Cardiac fibroblast (primary cell): ENCODE data around the gene EHF.

Experiments used
- DNase-seq, 2 donors: peaks; one replicate each; pipeline versions ENCODE4 v3.0.0 to v3.0.0-alpha.2; 2010; ENCODE audit warnings: low read depth in 2 of 2
- H3K4me3 ChIP-seq, 2 donors: replicated peaks in 1 of 2; 1 replicate in 1 of 2; 2 replicates in 1 of 2; pipeline ENCODE4 v1.5.1; 2011; ENCODE audit warnings: low read depth in 2 of 2, low read length in 2 of 2, mild to moderate bottlenecking in 2 of 2, moderate library complexity in 1 of 2
- TF ChIP-seq, protein P1 (sequence below): IDR thresholded peaks from one replicate; pipeline ENCODE4 v1.5.1; 2011; ENCODE audit warnings: low read depth, mild to moderate bottlenecking, low read length, inconsistent platforms

The EHF gene

DNA sequence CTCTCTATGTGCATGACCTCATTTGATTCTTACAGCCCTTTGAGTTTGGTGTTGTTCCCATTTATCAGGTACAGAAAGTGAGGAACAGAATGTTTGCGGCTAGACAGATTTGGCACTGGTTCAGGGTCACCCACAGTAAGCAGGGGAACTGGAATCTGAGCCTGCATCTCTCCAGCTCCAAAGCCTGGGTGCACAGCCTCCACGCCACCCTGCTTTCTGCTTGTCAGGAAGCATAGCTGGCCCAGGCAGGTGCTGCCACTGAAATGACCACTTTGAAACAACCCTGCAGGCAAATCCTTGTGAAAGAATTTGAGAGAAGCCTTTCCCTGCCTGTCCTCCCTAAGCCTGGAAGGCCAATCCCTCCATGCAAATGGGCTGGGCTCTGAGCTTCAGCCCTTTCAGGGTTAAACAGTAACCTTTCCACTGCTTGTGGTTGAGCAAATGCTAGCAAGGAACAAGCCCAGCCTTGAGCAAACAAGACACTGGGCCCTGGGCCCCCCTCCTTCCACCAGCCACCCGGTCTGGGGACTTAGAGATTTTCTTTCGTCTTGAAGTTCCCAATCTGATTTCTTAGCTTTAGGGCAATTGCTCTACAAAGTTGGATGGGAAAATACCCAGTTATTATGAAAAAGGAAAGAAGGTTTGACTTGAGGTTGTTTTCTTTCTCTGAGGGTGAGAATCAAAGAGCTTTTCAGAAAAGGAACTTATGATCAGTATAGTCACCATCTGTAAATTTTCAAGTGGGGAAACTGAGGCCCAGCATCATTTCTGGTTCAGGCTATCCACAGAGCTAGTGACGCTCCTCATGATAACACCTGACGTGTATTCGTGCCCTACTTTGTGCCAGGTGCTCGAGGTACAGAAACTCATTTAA is 19.4 kb downstream of the EHF start:
- TF ChIP-seq, protein P1, sequence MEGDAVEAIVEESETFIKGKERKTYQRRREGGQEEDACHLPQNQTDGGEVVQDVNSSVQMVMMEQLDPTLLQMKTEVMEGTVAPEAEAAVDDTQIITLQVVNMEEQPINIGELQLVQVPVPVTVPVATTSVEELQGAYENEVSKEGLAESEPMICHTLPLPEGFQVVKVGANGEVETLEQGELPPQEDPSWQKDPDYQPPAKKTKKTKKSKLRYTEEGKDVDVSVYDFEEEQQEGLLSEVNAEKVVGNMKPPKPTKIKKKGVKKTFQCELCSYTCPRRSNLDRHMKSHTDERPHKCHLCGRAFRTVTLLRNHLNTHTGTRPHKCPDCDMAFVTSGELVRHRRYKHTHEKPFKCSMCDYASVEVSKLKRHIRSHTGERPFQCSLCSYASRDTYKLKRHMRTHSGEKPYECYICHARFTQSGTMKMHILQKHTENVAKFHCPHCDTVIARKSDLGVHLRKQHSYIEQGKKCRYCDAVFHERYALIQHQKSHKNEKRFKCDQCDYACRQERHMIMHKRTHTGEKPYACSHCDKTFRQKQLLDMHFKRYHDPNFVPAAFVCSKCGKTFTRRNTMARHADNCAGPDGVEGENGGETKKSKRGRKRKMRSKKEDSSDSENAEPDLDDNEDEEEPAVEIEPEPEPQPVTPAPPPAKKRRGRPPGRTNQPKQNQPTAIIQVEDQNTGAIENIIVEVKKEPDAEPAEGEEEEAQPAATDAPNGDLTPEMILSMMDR = no peak
- H3K4me3 ChIP-seq = no peak overlapping the region
- no peak for DNase-seq

- DNase-seq = no peak
- TF ChIP-seq, protein P1 = no peak
- no peak overlapping the region for H3K4me3 ChIP-seq
These were observed 20.0 kb downstream of the EHF start for GRCh38 chr11:34640924-34641275.

GRCh38 chr11:34641456-34641855 is 20.6 kb downstream of the EHF start:
- no peak overlapping the region for H3K4me3 ChIP-seq
- no peak for DNase-seq
- TF ChIP-seq, protein P1 = no peak

DNA sequence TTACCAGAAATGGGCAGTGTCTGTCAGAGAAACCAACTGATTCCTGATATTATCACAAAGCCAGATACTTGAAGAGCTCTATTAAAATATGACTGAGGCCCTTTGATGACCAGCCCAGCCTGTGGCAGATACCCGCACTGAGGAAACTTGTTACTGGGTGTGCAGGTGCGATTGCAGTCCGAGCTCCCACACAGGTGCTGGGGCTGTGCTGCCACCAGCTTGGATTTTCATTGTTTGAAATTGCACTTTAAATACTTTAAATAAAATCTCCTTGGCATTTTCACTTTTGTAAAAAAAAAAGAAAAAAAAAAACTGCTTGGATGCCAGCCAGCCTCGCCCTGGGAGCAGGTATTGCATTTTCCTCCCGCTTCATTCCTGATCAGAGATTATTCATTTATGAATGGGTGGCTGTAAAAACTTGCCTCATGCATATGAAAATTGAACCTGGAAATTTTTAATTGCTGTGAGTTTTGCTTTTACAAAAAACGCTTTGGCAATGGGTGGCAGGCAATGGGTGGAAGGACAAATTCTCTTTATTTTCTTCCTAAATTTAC is 21.2 kb downstream of the EHF start:
- no peak for DNase-seq
- TF ChIP-seq, protein P1 = no peak
- no peak overlapping the region for H3K4me3 ChIP-seq

GRCh38 chr11:34642873-34643272 is 22.0 kb downstream of the EHF start:
- H3K4me3 ChIP-seq = no peak overlapping the region
- TF ChIP-seq, protein P1 = no peak
- no peak for DNase-seq

DNA sequence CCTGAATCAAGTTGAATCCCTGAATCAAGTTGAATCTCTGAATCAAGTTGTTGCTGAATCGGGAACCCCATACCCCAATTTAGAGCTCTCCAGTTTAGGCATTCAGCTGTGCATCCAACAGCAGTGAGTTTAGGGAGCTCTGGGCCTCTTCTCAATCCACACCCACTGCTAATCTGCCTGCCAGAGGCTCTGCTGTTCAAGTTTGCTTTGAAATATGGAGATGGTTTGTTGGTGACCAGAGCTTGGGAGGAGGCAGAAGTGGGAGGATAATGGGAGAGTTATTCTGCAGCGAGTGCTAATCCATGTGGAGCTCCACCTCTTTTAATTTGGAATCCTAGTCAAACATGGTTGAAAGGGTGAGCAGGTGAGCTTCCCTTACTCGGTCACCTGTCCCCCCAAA is 22.4 kb downstream of the EHF start:
- TF ChIP-seq, protein P1 = no peak
- no peak for DNase-seq
- no peak overlapping the region for H3K4me3 ChIP-seq
